NCI-H2029 treated with DMSO at 0.1 percent for 48 hours (cell line): ENCODE measurements around the gene NFATC1.

Experiments
- DNase-seq: peaks from one replicate; lab custom pipeline; 2025; lab: John Stamatoyannopoulos, UW

NFATC1 gene

GRCh38 chr18:79554945-79555645 is 159.4 kb downstream of the NFATC1 start:
- no peak for DNase-seq

- no peak for DNase-seq
These were observed 160.2 kb downstream of the NFATC1 start for GRCh38 chr18:79555885-79556284.

GRCh38 chr18:79556829-79557585 is 161.3 kb downstream of the NFATC1 start:
- DNase-seq = no peak

GRCh38 chr18:79558196-79558932 is 162.6 kb downstream of the NFATC1 start:
- DNase-seq = no peak

- no peak for DNase-seq
These were observed 163.2 kb downstream of the NFATC1 start for GRCh38 chr18:79558933-79559416.

GRCh38 chr18:79559436-79559835 is 163.7 kb downstream of the NFATC1 start:
- DNase-seq = no peak

- DNase-seq = no peak
These were observed 164.5 kb downstream of the NFATC1 start for GRCh38 chr18:79560042-79560860.

GRCh38 chr18:79560861-79561210 is 165.1 kb downstream of the NFATC1 start:
- no peak for DNase-seq

GRCh38 chr18:79563949-79564348 is 168.2 kb downstream of the NFATC1 start:
- DNase-seq = no peak

- DNase-seq = no peak
These were observed 168.7 kb downstream of the NFATC1 start for GRCh38 chr18:79564441-79564840.

GRCh38 chr18:79566771-79567431 is 171.2 kb downstream of the NFATC1 start:
- DNase-seq = no peak

- DNase-seq = no peak
These were observed 171.9 kb downstream of the NFATC1 start for GRCh38 chr18:79567481-79568147.

- no peak for DNase-seq
These were observed 172.9 kb downstream of the NFATC1 start for GRCh38 chr18:79568543-79569205.

- no peak for DNase-seq
These were observed 174.0 kb downstream of the NFATC1 start for GRCh38 chr18:79569720-79570119.

- no peak for DNase-seq
These were observed 174.8 kb downstream of the NFATC1 start for GRCh38 chr18:79570266-79571201.

- no peak for DNase-seq
These were observed 175.7 kb downstream of the NFATC1 start for GRCh38 chr18:79571211-79572092.

GRCh38 chr18:79572093-79572780 is 176.5 kb downstream of the NFATC1 start:
- DNase-seq = no peak
